Peyer's patch (tissue), 4 donors: ENCODE results near the gene MYRIP. TPM values are rescaled to one million over a fixed set of nuclear protein-coding genes. Genes with fewer than 3 reads are reported as not detected.

Experiments used
- DNase-seq, 3 donors: peaks; one replicate each; pipeline ENCODE4 v3.0.0-alpha.2; 2017 to 2019
- H3K27ac ChIP-seq, 4 donors: fragments of 200-600 bp; sonication (generic); one replicate each; pipeline ENCODE4 v1.5.1; 2016 to 2019
- H3K27me3 ChIP-seq, 2 donors: fragments of 200-600 bp; sonication (generic); one replicate each; pipeline ENCODE4 v1.5.1; 2019
- H3K36me3 ChIP-seq, 3 donors: fragments of 200-600 bp; sonication (generic); one replicate each; pipeline ENCODE4 v1.5.1; 2016 to 2019
- H3K4me1 ChIP-seq, 4 donors: fragments of 200-600 bp; sonication (generic); one replicate each; pipeline ENCODE4 v1.5.1; 2016 to 2019
- H3K4me3 ChIP-seq, 4 donors: fragments of 200-600 bp; sonication (generic); 1 replicate in 3 of 4; 2 replicates in 1 of 4; pipeline ENCODE4 v1.5.1; 2016 to 2019; ENCODE audit warnings: mild to moderate bottlenecking in 1 of 4
- H3K9me3 ChIP-seq, 4 donors: fragments of 200-600 bp; sonication (generic); one replicate each; pipeline ENCODE4 v1.5.1; 2016 to 2019; ENCODE audit warnings: mild to moderate bottlenecking in 1 of 4
- POLR2A ChIP-seq, 2 donors: fragments of 450-650 bp; IDR thresholded peaks; one replicate each; pipeline ENCODE4 v1.5.1; 2017; ENCODE audit warnings: antibody characterized with exemption in 2 of 2, mild to moderate bottlenecking in 2 of 2, moderate library complexity in 2 of 2
- total RNA-seq, 4 donors: library from RNA; depleted of rRNA; stranded (reverse); fragments of >200 nt; gene quantifications; one replicate each; pipeline ENCODE4 v1.1.0, GENCODE V29; 2016
- TF ChIP-seq, protein P1 (sequence below), 6 experiments: fragments of 450-650 bp in 4 of 6; fragments of 200-600 bp in 2 of 6; sonication (generic) in 1 of 6; IDR thresholded peaks; one replicate each; pipeline ENCODE4 v1.5.1; 2017 to 2019; ENCODE audit warnings: antibody characterized with exemption in 6 of 6, mild to moderate bottlenecking in 3 of 6, moderate library complexity in 1 of 6

MYRIP gene
- total RNA-seq, 4 donors from 2014 or later: 6.0 to 12.4 (median 8.3) TPM

- Histone ChIP-seq H3K27me3 (no peaks in the 10 kb centered on the region), H3K9me3 (no peaks in the 10 kb centered on the region), H3K4me1 (no peaks in the 10 kb centered on the region), H3K27ac (no peak overlapping the region), H3K36me3 (no peaks in the 10 kb centered on the region), H3K4me3 (no peak overlapping the region)
- no peak for DNase-seq
- TF ChIP-seq, protein P1, sequence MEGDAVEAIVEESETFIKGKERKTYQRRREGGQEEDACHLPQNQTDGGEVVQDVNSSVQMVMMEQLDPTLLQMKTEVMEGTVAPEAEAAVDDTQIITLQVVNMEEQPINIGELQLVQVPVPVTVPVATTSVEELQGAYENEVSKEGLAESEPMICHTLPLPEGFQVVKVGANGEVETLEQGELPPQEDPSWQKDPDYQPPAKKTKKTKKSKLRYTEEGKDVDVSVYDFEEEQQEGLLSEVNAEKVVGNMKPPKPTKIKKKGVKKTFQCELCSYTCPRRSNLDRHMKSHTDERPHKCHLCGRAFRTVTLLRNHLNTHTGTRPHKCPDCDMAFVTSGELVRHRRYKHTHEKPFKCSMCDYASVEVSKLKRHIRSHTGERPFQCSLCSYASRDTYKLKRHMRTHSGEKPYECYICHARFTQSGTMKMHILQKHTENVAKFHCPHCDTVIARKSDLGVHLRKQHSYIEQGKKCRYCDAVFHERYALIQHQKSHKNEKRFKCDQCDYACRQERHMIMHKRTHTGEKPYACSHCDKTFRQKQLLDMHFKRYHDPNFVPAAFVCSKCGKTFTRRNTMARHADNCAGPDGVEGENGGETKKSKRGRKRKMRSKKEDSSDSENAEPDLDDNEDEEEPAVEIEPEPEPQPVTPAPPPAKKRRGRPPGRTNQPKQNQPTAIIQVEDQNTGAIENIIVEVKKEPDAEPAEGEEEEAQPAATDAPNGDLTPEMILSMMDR (IDR thresholded peaks at IDR 0.05): no peak
- no peak for TF ChIP-seq POLR2A (IDR thresholded peaks at IDR 0.05)
Measured at GRCh38 chr3:40302784-40303183, 493.4 kb downstream of the MYRIP start.

DNA sequence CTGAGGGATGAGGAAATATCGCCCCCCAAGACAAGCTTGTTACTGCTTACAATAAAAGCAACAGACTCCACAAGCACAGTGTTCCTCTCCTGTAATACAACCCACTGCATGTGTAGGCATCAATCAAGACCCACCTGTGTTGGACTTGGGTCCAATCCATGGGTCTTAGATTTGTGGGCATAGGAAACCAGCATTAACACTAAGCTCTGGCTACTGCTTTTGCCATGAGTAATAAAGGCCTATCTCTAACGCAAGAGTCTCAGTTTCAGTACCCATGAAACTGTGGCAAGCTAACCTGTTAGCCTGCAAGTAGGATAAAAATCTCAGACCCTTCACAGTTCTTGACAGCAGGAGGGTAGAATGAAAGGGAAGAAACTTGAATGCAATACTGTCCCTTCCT, 494.9 kb downstream of the MYRIP start:
- Histone ChIP-seq H3K27me3 (no peaks in the 10 kb centered on the region), H3K4me3 (no peak overlapping the region), H3K36me3 (no peaks in the 10 kb centered on the region), H3K4me1 (peaks cover 0 to 6% (median 0%) of the 10 kb centered on the region in 4 donors), H3K27ac (no peak overlapping the region), H3K9me3 (no peaks in the 10 kb centered on the region)
- DNase-seq: no peak
- TF ChIP-seq POLR2A (IDR thresholded peaks at IDR 0.05): no peak
- TF ChIP-seq, protein P1 (IDR thresholded peaks at IDR 0.05): no peak

DNA sequence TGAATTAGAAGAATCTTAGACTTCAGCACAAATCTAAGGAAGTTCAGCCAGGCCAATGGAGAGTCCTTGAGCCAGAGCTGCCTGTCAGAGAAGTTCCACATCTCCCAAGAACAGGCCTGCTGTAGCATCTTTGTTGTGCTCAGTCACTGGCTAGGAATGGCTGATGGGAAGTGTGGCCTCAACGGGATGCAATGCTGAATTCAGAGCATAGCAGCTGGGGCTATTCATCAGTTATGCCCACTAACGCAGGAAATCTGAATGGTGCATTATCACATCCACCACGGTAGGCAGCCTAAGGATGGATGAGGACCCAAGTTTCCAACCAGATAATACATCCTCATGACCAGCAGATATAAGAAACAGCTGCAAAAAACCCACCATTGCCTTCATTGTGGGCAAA, 496.9 kb downstream of the MYRIP start:
- Histone ChIP-seq H3K4me3 (no peak overlapping the region), H3K27me3 (no peaks in the 10 kb centered on the region), H3K27ac (no peak overlapping the region), H3K36me3 (peaks cover 0 to 1% (median 0%) of the 10 kb centered on the region in 3 donors), H3K9me3 (no peaks in the 10 kb centered on the region), H3K4me1 (peaks cover 0 to 10% (median 0%) of the 10 kb centered on the region in 4 donors)
- DNase-seq: no peak
- no peak for TF ChIP-seq POLR2A (IDR thresholded peaks at IDR 0.05)
- TF ChIP-seq, protein P1 (IDR thresholded peaks at IDR 0.05): no peak

GRCh38 chr3:40307176-40307575, 497.8 kb downstream of the MYRIP start:
- no peaks in the 10 kb centered on the region for H3K9me3 ChIP-seq
- H3K36me3 ChIP-seq: peaks cover 0 to 9% (median 0%) of the 10 kb centered on the region in 3 donors
- H3K4me3 ChIP-seq: no peak overlapping the region
- TF ChIP-seq, protein P1 (IDR thresholded peaks at IDR 0.05): no peak
- no peak for TF ChIP-seq POLR2A (IDR thresholded peaks at IDR 0.05)
- DNase-seq: no peak
- no peaks in the 10 kb centered on the region for H3K27me3 ChIP-seq
- no peak overlapping the region for H3K27ac ChIP-seq
- peaks cover 0 to 18% (median 0%) of the 10 kb centered on the region in 4 donors for H3K4me1 ChIP-seq

- peak overlapping the region; percentile 88 to 99 (median 94) for H3K4me3 ChIP-seq
- TF ChIP-seq, protein P1 (IDR thresholded peaks at IDR 0.05): no peak
- no peak for TF ChIP-seq POLR2A (IDR thresholded peaks at IDR 0.05)
- peak overlapping the region; percentile 83 to 96 (median 94) for H3K27ac ChIP-seq
- no peaks in the 10 kb centered on the region for H3K27me3 ChIP-seq
- H3K9me3 ChIP-seq: no peaks in the 10 kb centered on the region
- H3K4me1 ChIP-seq: peaks cover 0 to 27% (median 0%) of the 10 kb centered on the region in 4 donors
- H3K36me3 ChIP-seq: peaks cover 0 to 25% (median 0%) of the 10 kb centered on the region in 3 donors
- DNase-seq: no peak
Measured at GRCh38 chr3:40308725-40309417, 499.5 kb downstream of the MYRIP start.
